Stimulated activated CD8-positive, alpha-beta memory T cell treated with anti-CD3 and anti-CD28 coated beads, Interleukin-2, amount 100 ng/mL, for 1 hour (primary cell): ENCODE data around the gene CEBPB.

Experiments
- DNase-seq, 2 donors: peaks; one replicate each; pipeline ENCODE4 v3.0.0-alpha.2; 2020; ENCODE audit warnings: low read depth in 2 of 2

Gene CEBPB

DNA sequence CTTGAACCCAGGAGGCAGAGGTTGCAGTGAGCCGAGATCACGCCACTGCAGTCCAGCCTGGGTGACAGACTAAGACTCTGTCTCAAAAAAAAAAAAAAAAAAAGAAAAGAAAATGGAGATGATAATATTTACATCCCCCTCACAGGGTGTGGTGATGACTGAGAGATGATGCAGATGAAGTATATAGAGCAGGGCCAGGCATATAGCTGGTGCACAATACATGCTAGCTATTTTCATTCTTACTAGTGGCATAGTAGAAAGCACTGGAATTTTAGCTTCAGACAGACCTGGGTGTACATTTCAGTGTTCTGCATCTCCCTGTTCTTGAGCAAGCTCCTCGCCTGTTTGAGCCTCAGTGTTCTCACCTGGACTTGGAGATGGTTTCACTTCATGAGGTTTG lies 36.9 kb downstream of the CEBPB start:
- no peak for DNase-seq

DNA sequence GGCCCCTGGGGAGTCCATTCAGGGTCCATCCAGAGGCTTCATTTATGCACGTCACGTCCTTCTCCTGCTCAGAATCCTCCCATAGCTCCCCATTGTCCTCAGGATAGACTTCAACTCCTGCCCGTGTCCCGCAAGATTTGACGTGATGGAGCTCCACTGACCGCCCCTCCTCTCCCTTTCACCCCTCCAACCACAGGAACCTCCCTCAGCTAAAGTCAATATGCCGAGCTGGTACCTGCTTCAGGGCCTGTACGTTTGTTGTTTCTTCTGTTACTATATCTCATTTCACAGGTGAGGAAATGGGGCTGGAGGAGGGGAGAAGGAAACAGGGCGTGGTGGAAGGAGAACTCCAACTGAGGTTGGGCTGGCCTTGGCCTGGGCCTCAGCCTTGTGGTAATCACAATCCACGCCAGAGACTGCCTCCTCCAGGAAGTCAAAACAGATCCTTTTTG lies 38.6 kb downstream of the CEBPB start:
- DNase-seq, result no peak

DNA sequence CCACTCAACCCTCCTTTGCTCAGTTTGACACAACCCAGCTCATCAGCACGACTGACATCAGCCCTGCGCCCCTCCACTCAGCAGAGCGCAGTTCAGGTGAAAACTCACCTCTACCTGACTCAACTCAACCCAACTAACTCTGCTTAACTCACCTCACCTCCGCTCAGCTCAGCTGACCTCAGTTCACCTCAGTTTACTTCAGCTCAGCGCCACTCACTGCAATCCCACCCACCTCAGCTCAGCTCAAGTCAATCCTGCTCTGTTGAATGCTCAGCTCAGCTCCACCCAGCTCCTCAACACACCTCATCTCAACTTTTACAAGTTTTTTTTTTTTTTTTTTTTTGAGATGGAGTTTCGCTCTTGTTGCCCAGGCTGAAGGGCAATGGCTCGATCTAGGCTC lies 39.6 kb downstream of the CEBPB start:
- no peak for DNase-seq

DNA sequence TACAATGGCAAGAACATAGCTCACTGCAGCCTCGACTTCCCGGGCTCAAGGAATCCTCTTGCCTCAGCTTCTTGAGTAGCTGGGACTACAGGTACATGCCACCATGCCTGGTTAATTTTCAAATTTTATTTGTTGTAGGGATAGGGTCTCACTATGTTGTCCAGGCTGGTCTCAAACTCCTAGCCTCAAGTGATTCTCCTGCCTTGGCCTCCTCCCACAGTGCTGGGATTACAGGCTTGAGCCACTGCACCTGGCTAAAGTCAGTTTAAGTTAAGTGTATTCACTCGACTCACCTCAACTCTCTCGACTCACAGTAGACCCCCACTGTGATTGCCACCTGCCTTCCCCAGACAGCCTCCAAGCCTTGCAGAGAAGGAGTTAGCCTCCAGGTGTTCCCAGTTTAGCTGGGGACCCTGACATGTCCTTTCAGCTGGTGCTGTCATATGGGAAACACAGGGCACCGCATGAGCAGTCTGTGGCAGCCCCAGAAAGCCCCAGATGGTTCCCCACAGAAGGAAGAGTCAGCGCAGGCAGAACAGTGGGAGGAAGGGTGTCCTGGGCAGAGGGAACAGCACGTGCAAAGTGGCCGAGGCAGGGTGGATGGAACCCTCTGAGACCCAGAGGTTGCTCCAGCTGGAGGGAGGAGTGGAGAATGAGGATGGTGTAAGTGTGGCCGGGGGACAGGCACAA lies 40.4 kb downstream of the CEBPB start:
- no peak for DNase-seq

DNA sequence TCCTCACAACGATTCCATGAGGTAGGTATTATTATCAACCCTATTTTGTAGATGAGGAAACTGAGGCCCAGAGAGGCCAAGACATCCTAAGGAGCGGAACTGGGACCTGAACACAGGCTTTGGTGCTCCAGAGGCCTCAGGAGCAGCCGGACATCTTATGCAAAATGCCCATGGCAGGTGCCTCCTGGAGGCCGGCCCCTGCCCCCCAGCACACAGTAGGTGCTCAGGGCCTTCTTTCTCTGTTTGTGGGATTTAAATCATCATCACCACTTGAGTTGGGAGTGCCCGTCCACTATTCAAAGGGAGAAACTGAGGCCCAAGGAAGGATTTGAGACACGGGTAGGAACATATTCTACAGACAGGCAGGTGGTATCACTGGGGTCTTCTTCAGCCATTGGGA lies 41.2 kb downstream of the CEBPB start:
- no peak for DNase-seq

DNA sequence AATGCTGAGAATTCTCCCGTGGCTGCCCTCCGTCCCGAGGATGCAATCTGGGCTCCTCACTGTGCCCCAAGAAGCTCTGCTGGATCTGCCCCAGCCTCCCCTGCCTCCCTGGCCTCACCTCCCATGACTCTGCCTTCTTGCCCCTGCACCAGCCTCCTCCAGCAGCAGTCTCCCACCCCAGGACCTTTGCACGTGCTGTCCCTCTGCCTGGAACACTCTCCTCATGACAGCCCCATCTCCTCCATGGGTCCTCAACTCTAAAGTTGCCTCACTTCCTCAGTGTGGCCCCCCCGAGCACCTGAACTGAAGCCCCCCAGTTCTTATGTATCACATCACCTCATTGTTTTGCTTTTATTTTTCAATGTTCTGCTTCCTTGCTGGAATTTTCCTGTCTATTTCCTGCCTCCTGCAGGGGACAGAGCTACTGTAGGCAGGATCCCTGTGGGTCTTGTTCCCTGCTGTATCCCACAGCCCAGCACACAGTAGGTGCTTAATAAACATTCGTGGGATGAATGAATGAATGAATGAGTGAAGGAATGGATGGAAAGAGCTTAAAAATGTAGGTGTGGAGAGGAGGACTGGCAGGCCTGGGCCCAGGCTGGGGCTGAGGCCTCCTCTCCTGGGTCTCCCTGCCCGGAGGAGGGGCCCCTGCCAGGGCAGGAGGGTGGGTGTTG lies 42.2 kb downstream of the CEBPB start:
- DNase-seq, result no peak

DNA sequence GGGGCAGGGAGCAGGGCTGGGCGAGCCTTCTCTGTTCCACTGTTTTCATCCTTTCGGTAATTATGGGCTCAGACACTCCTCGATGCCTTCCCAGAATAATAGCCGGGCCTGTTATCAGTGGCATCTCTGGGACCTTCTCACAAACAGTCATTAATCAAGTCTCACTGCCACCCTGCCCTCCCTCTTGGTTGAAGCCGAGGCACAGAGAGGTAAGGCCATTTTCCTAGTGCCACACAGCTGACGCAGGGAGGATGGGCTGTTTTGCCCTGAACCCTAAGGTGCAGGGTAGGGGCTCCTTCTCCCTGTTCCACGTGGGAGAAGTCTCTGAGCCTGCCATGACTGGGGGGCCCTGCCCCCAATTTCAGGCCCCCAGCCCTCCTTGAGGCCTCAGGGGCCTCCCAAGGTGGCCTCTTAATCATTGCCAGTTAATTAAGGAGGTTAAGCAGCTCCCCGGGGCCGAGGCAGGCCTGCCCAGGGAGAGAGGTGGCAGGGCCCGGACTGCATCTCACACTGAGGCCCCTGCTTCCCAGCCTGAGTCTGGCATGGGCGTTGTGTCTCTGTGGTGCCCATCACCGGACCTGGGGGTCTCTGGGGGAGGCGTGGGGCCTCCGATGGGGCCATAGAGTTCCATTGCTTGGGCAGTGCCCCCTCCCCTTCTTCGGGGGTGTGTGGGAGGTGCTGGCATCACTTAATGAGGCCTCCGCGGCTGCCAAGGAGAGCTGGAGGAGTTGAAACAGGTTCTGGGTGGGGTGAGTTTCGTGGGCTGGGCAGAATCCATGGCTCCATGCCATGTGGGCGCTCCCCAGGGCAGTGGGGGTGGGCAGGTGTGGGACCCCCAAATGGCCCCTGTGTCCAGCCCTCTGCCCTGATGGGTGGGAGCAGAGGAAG lies 42.9 kb downstream of the CEBPB start:
- no peak for DNase-seq

DNA sequence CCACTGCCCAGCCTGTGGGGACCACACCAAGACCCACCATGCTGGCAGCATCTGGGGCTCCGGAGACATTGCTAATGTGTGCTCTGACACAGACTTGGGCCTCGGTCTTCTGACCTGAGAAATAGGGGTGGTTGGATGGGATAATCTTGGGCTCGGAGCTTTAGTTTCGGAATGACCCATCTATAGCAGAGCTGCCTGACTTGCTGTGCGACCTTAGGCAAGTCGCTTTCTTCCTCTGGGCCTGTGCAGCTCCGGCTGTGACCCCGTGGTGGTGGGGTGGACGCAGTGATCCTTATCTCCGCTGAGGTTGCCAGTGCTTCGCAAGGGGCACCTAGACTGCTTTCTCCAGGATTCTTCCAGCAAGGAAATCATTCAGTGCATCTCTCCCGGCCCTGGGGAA lies 43.7 kb downstream of the CEBPB start:
- no peak for DNase-seq

DNA sequence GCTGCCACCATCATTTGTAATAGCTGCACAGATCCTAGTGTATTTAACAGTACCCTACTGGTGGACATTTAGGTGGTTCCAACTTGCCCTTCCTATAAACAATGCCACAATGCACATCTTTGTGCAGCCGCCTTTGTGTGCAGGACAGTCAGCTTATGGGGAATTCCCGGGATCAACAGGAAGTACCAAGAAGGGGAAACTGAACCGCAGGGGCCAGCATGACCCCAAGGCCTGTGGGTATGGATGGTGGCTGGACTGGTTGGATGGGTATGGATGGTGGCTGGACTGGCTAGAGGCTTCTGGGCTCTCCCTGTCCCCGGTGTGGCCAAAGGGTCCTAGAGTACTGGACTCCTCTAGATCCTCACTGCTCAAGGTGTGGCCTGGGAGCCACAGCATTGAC lies 46.7 kb downstream of the CEBPB start:
- no peak for DNase-seq

DNA sequence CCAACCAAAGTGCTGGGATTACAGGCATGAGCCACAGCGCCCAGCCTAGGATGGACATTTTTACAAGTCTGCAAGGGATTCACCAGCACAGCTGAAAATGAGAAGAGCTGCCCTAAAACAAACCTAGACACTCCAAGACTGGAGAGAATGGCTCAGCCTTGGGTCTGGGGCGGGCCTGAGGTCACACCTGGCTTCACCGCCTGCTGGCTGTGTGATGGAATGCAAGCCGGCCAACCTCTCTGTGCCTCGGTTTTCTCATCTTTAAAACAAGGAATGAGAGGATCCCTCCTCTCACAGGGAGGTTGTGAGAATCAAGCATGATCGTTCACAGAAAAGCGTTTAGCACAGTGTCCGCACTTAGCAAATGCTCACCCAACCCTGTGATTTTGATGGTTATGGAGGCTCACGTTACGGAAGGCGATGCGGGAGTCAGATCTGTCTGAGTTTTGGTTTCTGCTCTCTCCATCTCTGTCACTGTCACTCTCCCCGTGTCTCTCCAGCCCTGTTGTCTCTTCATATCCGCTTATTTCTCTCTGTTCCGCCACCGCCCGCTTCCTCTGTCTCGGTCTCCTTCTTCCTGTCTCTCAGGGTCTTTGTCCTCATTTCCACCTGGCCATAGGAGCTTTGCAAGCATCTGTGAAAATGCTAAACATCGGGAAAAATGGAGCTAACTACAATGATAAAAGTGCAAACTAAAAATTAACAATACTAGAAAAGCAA lies 47.6 kb downstream of the CEBPB start:
- DNase-seq, result no peak

DNA sequence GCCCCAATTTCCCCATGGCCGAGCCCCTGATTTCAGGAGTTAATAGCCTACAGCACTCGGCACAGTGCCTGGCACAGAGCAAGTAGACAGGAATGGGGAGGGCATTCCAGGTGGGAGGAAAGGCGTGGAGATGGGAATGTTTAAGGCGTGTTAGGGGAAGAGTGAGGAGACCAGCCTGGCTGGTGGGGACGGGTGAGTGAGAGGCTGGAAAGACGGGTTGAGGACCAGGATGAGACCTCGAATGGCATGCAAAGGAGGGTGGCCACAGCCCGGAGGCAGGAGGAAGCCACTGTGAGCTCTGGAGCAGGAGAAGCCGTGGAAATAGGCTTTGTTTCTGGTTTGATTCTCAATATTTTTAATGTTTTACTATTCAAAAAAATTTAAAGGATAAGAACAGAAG lies 49.5 kb downstream of the CEBPB start:
- DNase-seq, result no peak

DNA sequence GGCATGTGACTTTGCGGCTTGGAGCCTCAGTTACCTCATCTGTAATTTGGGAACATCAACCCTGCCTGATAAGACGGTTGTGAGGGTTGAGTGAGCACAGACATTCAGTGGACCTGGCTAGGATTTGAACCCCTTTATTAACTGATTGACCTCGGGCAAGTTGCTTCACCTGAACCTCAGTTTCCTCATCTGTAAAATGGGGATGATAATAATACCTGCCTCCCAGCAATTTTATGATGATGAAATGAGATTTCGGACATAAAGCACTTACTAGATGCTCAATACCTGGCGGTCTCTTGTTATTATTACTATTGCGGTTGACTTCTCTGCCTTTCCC lies 51.5 kb downstream of the CEBPB start:
- no peak for DNase-seq
